DND-41 (cell line): ENCODE data around the gene RAB11FIP3.

Experiments used
- ATAC-seq: fragments of 200-7000 bp; cut with Tn5 transposase; 3 replicates; pipeline ENCODE4 v1.9.1; 2021; ENCODE audit warnings: low read depth; ENCODE audit not compliant: insufficient read depth
- DNase-seq: peaks from one replicate; pipeline ENCODE4 v3.0.0-alpha.2; 2020
- H2AFZ ChIP-seq: 2 replicates; pipeline ENCODE4 v1.6.0; 2012; ENCODE audit warnings: low read depth, low read length
- H3K27ac ChIP-seq: 2 replicates; pipeline ENCODE4 v1.5.1; 2012; ENCODE audit warnings: low read length, inconsistent platforms
- H3K27me3 ChIP-seq: fragments of 200-600 bp; sonication (generic); 2 replicates; pipeline ENCODE4 v1.6.0; 2012; ENCODE audit warnings: low read length, mild to moderate bottlenecking, inconsistent platforms; ENCODE audit not compliant: insufficient read depth, poor library complexity
- H3K36me3 ChIP-seq: 2 replicates; pipeline ENCODE4 v1.5.1; 2012; ENCODE audit warnings: low read length, inconsistent platforms; ENCODE audit not compliant: insufficient read depth
- H3K4me1 ChIP-seq: 2 replicates; pipeline ENCODE4 v1.5.1; 2012; ENCODE audit warnings: mild to moderate bottlenecking, low read length; ENCODE audit not compliant: insufficient read depth
- H3K4me2 ChIP-seq: 2 replicates; pipeline ENCODE4 v1.6.0; 2012; ENCODE audit warnings: mild to moderate bottlenecking, moderate library complexity, low read length, inconsistent platforms; ENCODE audit not compliant: insufficient read depth
- H3K4me3 ChIP-seq, 2 experiments: fragments of 200-600 bp in 1 of 2; shearing (Covaris generic) in 1 of 2; 2 replicates each; pipeline ENCODE4 v1.5.1; 2012 to 2016; ENCODE audit warnings: inconsistent platforms in 2 of 2, low read length in 2 of 2, mild to moderate bottlenecking in 2 of 2, low read depth in 1 of 2, moderate library complexity in 1 of 2
- H3K79me2 ChIP-seq: 2 replicates; pipeline ENCODE4 v1.6.0; 2012; ENCODE audit warnings: low read length, inconsistent platforms; ENCODE audit not compliant: insufficient read depth
- H3K9ac ChIP-seq: 2 replicates; pipeline ENCODE4 v1.6.0; 2012; ENCODE audit warnings: low read depth, mild to moderate bottlenecking, inconsistent platforms, low read length, moderate library complexity
- H3K9me3 ChIP-seq: 2 replicates; pipeline ENCODE4 v1.5.1; 2012; ENCODE audit warnings: low read length, moderate library complexity, mild to moderate bottlenecking, inconsistent platforms; ENCODE audit not compliant: insufficient read depth, severe bottlenecking
- H4K20me1 ChIP-seq: 2 replicates; pipeline ENCODE4 v1.6.0; 2012; ENCODE audit warnings: low read length; ENCODE audit not compliant: insufficient read depth
- CTCF ChIP-seq: IDR thresholded peaks from 2 replicates; pipeline ENCODE4 v1.5.1; 2012; ENCODE audit warnings: borderline replicate concordance, low read length, moderate library complexity, mild to moderate bottlenecking; ENCODE audit not compliant: poor library complexity, severe bottlenecking; ENCODE audit errors: extremely low read depth
- EZH2 ChIP-seq: IDR thresholded peaks from 3 replicates; pipeline ENCODE4 v1.6.1; 2012; ENCODE audit warnings: borderline replicate concordance, low read depth, mild to moderate bottlenecking, moderate library complexity, low read length, inconsistent platforms; ENCODE audit not compliant: severe bottlenecking

The RAB11FIP3 gene

GRCh38 chr16:400061-400591 is 25.3 kb upstream of the RAB11FIP3 start:
- H3K36me3 ChIP-seq, result peaks cover 30% of the 10 kb centered on the region
- peak overlapping the region in 1 of 2 experiments; percentile 91; a peak in 3 of 4 replicates for H3K4me3 ChIP-seq
- peak overlapping the region; percentile 48; the same call in 1 of the 2 replicates for H3K27ac ChIP-seq
- H2AFZ ChIP-seq, result no peak overlapping the region
- H3K4me2 ChIP-seq, result peak overlapping the region; percentile 76
- H3K9ac ChIP-seq, result peak overlapping the region; percentile 86
- no peaks in the 10 kb centered on the region for H3K27me3 ChIP-seq
- TF ChIP-seq CTCF, result no peak
- TF ChIP-seq EZH2, result no peak
- ATAC-seq (no peak), DNase-seq (no peak)
- H3K4me1 ChIP-seq, result peaks cover 63% of the 10 kb centered on the region
- peaks cover 25% of the 10 kb centered on the region for H4K20me1 ChIP-seq
- no peaks in the 10 kb centered on the region for H3K9me3 ChIP-seq
- H3K79me2 ChIP-seq, result peaks cover 54% of the 10 kb centered on the region

- peak; percentile 81 for ATAC-seq
- peaks cover 30% of the 10 kb centered on the region for H3K36me3 ChIP-seq
- peak within 1 kb of the TSS; percentile 87 for H3K27ac ChIP-seq
- H4K20me1 ChIP-seq, result peaks cover 25% of the 10 kb centered on the region
- H3K9ac ChIP-seq, result peak within 1 kb of the TSS; percentile 86
- no peaks in the 10 kb centered on the region for H3K27me3 ChIP-seq
- DNase-seq, result peak; percentile 97
- peaks cover 47% of the 10 kb centered on the region for H3K4me1 ChIP-seq
- H3K4me2 ChIP-seq, result peak within 1 kb of the TSS; percentile 80
- peaks cover 45% of the 10 kb centered on the region for H3K79me2 ChIP-seq
- TF ChIP-seq CTCF (peak; percentile 61), EZH2 (no peak)
- peak within 1 kb of the TSS; percentile 94 for H2AFZ ChIP-seq
- H3K9me3 ChIP-seq, result no peaks in the 10 kb centered on the region
- peak within 1 kb of the TSS; percentile 87 to 91; a peak in 3 of 4 replicates for H3K4me3 ChIP-seq
Observed at GRCh38 chr16:401468-402348, 23.7 kb upstream of the RAB11FIP3 start, which contains the start of gene DECR2. DECR2 (plus strand) TSS chr16:401885; CDS start chr16:401964, 79 bp downstream.

DNA sequence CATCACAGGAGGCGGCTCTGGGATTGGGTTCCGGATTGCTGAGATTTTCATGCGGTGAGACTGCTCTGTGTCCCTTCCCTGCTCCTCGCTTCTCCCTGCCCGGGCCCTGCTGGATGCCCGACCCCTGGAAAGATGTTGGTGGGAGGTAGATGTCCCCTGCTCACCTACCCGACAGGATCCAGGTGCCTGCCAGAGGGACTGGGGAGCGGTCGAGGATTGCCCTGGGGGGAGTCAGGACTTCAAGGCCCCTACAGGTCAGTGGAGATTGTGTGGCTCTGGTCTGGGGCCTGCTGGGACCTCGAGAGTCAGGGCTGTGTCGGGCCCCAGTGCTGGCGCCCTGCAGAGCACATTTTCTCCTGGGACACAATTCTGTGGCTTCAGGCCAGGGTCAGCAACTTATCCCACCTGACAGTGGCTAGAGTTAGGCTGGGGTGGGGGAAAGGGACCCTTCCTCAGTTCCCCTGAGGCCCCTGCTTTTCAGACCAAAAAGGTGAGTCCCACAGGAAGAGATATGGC is 20.4 kb upstream of the RAB11FIP3 start:
- Histone ChIP-seq H3K27me3 (no peaks in the 10 kb centered on the region), H3K9me3 (no peaks in the 10 kb centered on the region), H3K4me3 (no peak overlapping the region), H3K9ac (no peak overlapping the region), H4K20me1 (peaks cover 6% of the 10 kb centered on the region; the same call in 1 of the 2 replicates), H3K79me2 (peaks cover 19% of the 10 kb centered on the region), H3K36me3 (peaks cover 12% of the 10 kb centered on the region), H2AFZ (no peak overlapping the region), H3K27ac (no peak overlapping the region), H3K4me1 (peaks cover 21% of the 10 kb centered on the region), H3K4me2 (no peak overlapping the region)
- ATAC-seq (no peak), DNase-seq (no peak)
- TF ChIP-seq EZH2 (no peak), CTCF (no peak)
